Neural cell (in vitro differentiated cells): ENCODE measurements around the gene NHERF1. TPM values are rescaled to one million over a fixed set of nuclear protein-coding genes. Genes with fewer than 3 reads are reported as not detected.

ENCODE experiments used
- H2AFZ ChIP-seq: fragments of 200-600, 300-800 bp; sonication (generic), shearing (Covaris generic); 2 replicates; pipeline ENCODE4 v1.6.0; 2014; ENCODE audit warnings: low read depth, mild to moderate bottlenecking, antibody characterized with exemption, low read length, moderate library complexity
- H3F3A ChIP-seq: fragments of 200-600 bp; shearing (Covaris generic); 2 replicates; pipeline ENCODE4 v1.6.1; 2016; ENCODE audit warnings: mild to moderate bottlenecking, moderate library complexity, mixed read lengths, antibody characterized with exemption, low read length; ENCODE audit not compliant: insufficient read depth, poor library complexity, severe bottlenecking
- H3K27ac ChIP-seq: fragments of 200-600, 300-800 bp; sonication (generic), shearing (Covaris generic); 2 replicates; pipeline ENCODE4 v1.5.1; 2014; ENCODE audit warnings: mild to moderate bottlenecking, low read length, moderate library complexity
- H3K27me3 ChIP-seq: fragments of 300-800, 200-600 bp; sonication (generic), shearing (Covaris generic); 2 replicates; pipeline ENCODE4 v1.6.0; 2014; ENCODE audit warnings: mild to moderate bottlenecking, low read depth, low read length, moderate library complexity; ENCODE audit not compliant: insufficient read depth
- H3K36me3 ChIP-seq: fragments of 300-800, 200-600 bp; sonication (generic), shearing (Covaris generic); 2 replicates; pipeline ENCODE4 v1.5.1; 2014; ENCODE audit warnings: mild to moderate bottlenecking, antibody characterized with exemption, low read length, moderate library complexity; ENCODE audit not compliant: insufficient read depth
- H3K4me2 ChIP-seq: fragments of 300-800, 200-600 bp; sonication (generic), shearing (Covaris generic); 2 replicates; pipeline ENCODE4 v1.6.0; 2014; ENCODE audit warnings: mild to moderate bottlenecking, low read length
- H3K4me3 ChIP-seq: fragments of 300-800, 200-600 bp; sonication (generic), shearing (Covaris generic); 2 replicates; pipeline ENCODE4 v1.5.1; 2014; ENCODE audit warnings: mild to moderate bottlenecking, low read length, moderate library complexity
- H3K79me2 ChIP-seq: fragments of 200-600 bp; shearing (Covaris generic); replicated peaks from 2 replicates; pipeline ENCODE4 v1.6.0; 2014; ENCODE audit warnings: mild to moderate bottlenecking, low read length, moderate library complexity; ENCODE audit not compliant: insufficient read depth
- H3K9ac ChIP-seq: fragments of 300-800, 200-600 bp; sonication (generic), shearing (Covaris generic); 2 replicates; pipeline ENCODE4 v1.6.1; 2016; ENCODE audit warnings: mild to moderate bottlenecking, low read length, mixed read lengths
- H3K9me2 ChIP-seq: fragments of 200-600 bp; shearing (Covaris generic); 2 replicates; pipeline ENCODE4 v1.6.1; 2016; ENCODE audit warnings: mild to moderate bottlenecking, low read length, mixed read lengths; ENCODE audit not compliant: insufficient read depth
- H3K9me3 ChIP-seq: fragments of 200-600, 300-800 bp; sonication (generic), shearing (Covaris generic); 2 replicates; pipeline ENCODE4 v1.6.1; 2016; ENCODE audit warnings: mild to moderate bottlenecking, mixed run types, low read length, moderate library complexity, mixed read lengths
- H4K20me1 ChIP-seq: fragments of 200-600 bp; shearing (Covaris generic); 2 replicates; pipeline ENCODE4 v1.6.1; 2016; ENCODE audit warnings: mild to moderate bottlenecking, mixed run types; ENCODE audit not compliant: insufficient read depth
- EP300 ChIP-seq: fragments of 450-650 bp; conservative IDR thresholded peaks from 2 replicates; pipeline ENCODE4 v1.6.1; 2014; ENCODE audit warnings: antibody characterized with exemption, mild to moderate bottlenecking, moderate library complexity; ENCODE audit not compliant: poor library complexity, severe bottlenecking
- EZH2 ChIP-seq: fragments of 200-600, 300-800 bp; shearing (Covaris generic), sonication (generic); IDR thresholded peaks from 2 replicates; pipeline ENCODE4 v1.6.1; 2014; ENCODE audit warnings: antibody characterized with exemption, low read length, borderline replicate concordance, mild to moderate bottlenecking; ENCODE audit not compliant: insufficient read depth, poor library complexity, severe bottlenecking
- MXI1 ChIP-seq: fragments of 450-650 bp; conservative IDR thresholded peaks from 2 replicates; pipeline ENCODE4 v1.6.1; 2014; ENCODE audit warnings: antibody characterized with exemption, mild to moderate bottlenecking; ENCODE audit not compliant: poor library complexity, severe bottlenecking
- POLR2AphosphoS5 ChIP-seq: IDR thresholded peaks from 2 replicates; pipeline ENCODE4 v1.6.1; 2012
- RAD21 ChIP-seq: fragments of 450-650 bp; conservative IDR thresholded peaks from 2 replicates; pipeline ENCODE4 v1.6.1; 2014; ENCODE audit warnings: antibody characterized with exemption, mild to moderate bottlenecking, moderate library complexity
- SMC3 ChIP-seq: fragments of 450-650 bp; conservative IDR thresholded peaks from 2 replicates; pipeline ENCODE4 v1.6.1; 2014; ENCODE audit warnings: antibody characterized with exemption, mild to moderate bottlenecking, moderate library complexity; ENCODE audit not compliant: poor library complexity
- TAF1 ChIP-seq: IDR thresholded peaks from 2 replicates; pipeline ENCODE4 v1.6.1; 2012; ENCODE audit warnings: low read depth
- polyA plus RNA-seq: library from polyadenylated mRNA; depleted of rRNA; stranded (reverse); fragments of >200 nt; gene quantifications from 2 replicates; pipeline ENCODE4 v1.2.3, GENCODE V29; 2014
- TF ChIP-seq, protein P1 (sequence below): IDR thresholded peaks from 2 replicates; pipeline ENCODE4 v1.6.1; 2012; ENCODE audit warnings: borderline replicate concordance
- TF ChIP-seq, protein P2 (sequence below): fragments of 450-650 bp; IDR thresholded peaks from 2 replicates; pipeline ENCODE4 v1.5.1; 2014; ENCODE audit warnings: antibody characterized with exemption, mild to moderate bottlenecking, moderate library complexity; ENCODE audit not compliant: poor library complexity, severe bottlenecking

Gene NHERF1
- polyA plus RNA-seq, 1 donor from 2014 or later, result 0.51 TPM

DNA sequence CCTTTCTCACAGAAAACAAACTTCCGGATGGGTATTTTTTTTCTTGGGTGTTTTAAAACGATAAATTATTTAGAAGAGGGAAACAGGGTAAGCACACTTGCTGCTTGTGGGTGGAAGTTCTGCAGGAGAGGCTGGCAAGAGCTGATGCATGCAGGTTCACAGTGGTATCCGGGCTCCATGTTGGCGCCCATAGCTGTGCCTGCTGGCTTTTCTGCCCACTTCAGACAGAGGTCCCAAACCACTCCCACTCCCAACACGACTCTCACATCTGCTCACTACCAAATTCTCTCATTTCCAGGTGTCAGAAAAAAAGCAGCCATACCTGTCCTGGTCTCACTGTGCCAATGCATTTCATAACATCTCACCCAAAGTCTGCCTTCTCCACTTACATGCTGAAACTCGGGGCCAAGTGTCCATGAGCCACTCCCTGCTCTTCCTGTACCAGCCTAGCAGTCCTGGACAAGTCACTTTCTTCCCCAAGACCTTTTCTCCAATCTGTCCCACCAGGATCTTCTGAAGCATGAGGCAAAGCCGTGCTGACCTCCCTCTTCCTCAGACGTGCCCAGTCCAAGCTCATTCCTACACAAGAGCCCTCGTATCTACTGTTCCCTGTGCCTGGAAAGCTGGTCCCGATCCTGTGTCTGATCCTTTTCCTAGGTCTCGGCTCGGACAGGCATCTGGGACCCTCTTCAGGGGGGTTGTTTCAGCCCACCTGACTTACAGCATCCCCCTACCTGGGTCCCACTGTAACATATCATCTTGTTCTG is 37.2 kb upstream of the NHERF1 start:
- H3K79me2 ChIP-seq, result no peaks in the 10 kb centered on the region
- no peak overlapping the region for H3K4me3 ChIP-seq
- no peaks in the 10 kb centered on the region for H3F3A ChIP-seq
- no peak overlapping the region for H2AFZ ChIP-seq
- TF ChIP-seq, protein P1, sequence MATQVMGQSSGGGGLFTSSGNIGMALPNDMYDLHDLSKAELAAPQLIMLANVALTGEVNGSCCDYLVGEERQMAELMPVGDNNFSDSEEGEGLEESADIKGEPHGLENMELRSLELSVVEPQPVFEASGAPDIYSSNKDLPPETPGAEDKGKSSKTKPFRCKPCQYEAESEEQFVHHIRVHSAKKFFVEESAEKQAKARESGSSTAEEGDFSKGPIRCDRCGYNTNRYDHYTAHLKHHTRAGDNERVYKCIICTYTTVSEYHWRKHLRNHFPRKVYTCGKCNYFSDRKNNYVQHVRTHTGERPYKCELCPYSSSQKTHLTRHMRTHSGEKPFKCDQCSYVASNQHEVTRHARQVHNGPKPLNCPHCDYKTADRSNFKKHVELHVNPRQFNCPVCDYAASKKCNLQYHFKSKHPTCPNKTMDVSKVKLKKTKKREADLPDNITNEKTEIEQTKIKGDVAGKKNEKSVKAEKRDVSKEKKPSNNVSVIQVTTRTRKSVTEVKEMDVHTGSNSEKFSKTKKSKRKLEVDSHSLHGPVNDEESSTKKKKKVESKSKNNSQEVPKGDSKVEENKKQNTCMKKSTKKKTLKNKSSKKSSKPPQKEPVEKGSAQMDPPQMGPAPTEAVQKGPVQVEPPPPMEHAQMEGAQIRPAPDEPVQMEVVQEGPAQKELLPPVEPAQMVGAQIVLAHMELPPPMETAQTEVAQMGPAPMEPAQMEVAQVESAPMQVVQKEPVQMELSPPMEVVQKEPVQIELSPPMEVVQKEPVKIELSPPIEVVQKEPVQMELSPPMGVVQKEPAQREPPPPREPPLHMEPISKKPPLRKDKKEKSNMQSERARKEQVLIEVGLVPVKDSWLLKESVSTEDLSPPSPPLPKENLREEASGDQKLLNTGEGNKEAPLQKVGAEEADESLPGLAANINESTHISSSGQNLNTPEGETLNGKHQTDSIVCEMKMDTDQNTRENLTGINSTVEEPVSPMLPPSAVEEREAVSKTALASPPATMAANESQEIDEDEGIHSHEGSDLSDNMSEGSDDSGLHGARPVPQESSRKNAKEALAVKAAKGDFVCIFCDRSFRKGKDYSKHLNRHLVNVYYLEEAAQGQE, result no peak
- TF ChIP-seq, protein P2, sequence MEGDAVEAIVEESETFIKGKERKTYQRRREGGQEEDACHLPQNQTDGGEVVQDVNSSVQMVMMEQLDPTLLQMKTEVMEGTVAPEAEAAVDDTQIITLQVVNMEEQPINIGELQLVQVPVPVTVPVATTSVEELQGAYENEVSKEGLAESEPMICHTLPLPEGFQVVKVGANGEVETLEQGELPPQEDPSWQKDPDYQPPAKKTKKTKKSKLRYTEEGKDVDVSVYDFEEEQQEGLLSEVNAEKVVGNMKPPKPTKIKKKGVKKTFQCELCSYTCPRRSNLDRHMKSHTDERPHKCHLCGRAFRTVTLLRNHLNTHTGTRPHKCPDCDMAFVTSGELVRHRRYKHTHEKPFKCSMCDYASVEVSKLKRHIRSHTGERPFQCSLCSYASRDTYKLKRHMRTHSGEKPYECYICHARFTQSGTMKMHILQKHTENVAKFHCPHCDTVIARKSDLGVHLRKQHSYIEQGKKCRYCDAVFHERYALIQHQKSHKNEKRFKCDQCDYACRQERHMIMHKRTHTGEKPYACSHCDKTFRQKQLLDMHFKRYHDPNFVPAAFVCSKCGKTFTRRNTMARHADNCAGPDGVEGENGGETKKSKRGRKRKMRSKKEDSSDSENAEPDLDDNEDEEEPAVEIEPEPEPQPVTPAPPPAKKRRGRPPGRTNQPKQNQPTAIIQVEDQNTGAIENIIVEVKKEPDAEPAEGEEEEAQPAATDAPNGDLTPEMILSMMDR, result no peak
- TF ChIP-seq POLR2AphosphoS5, result no peak
- TF ChIP-seq SMC3, result no peak
- no peak for TF ChIP-seq MXI1
- no peak for TF ChIP-seq TAF1
- no peak for TF ChIP-seq EP300
- no peak for TF ChIP-seq RAD21
- TF ChIP-seq EZH2, result no peak
- H3K9ac ChIP-seq, result no peak overlapping the region
- no peaks in the 10 kb centered on the region for H4K20me1 ChIP-seq
- H3K9me2 ChIP-seq, result no peaks in the 10 kb centered on the region
- no peaks in the 10 kb centered on the region for H3K27me3 ChIP-seq
- H3K9me3 ChIP-seq, result no peaks in the 10 kb centered on the region
- no peak overlapping the region for H3K27ac ChIP-seq
- no peak overlapping the region for H3K4me2 ChIP-seq
- no peaks in the 10 kb centered on the region for H3K36me3 ChIP-seq

DNA sequence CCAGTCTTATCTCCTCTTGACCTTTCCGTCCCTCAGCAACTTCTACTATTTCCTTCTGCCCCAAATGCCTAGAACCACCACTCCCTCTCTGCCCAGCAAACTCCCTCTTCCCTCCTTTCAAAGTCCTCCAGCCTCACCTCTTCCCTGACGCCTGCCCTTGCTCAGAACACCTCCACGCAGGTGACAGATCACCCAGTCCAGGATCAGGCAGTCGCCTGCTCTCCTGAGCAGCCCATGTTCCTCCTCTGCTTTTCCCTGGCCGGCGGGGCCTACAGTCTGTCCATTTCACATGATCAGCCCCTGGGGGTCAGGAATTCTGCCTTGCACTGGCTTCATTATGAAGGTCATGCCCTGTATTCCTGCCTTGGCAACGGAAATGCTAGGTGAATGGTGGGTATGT is 36.1 kb upstream of the NHERF1 start:
- Histone ChIP-seq H3K36me3 (no peaks in the 10 kb centered on the region), H3K27me3 (no peaks in the 10 kb centered on the region), H3K4me2 (no peak overlapping the region), H4K20me1 (no peaks in the 10 kb centered on the region), H3K79me2 (no peaks in the 10 kb centered on the region), H3K9me2 (no peaks in the 10 kb centered on the region), H3K4me3 (no peak overlapping the region), H2AFZ (no peak overlapping the region), H3F3A (no peaks in the 10 kb centered on the region), H3K9ac (no peak overlapping the region), H3K9me3 (no peaks in the 10 kb centered on the region), H3K27ac (no peak overlapping the region)
- TF ChIP-seq, protein P1, result no peak
- no peak for TF ChIP-seq RAD21
- no peak for TF ChIP-seq POLR2AphosphoS5
- TF ChIP-seq EZH2, result no peak
- TF ChIP-seq EP300, result no peak
- no peak for TF ChIP-seq MXI1
- TF ChIP-seq, protein P2, result no peak
- no peak for TF ChIP-seq TAF1
- TF ChIP-seq SMC3, result no peak
